ENCODE measurements around the gene SLC17A2. TPM values are rescaled to one million over a fixed set of nuclear protein-coding genes. Genes with fewer than 3 reads are reported as not detected.

Gene SLC17A2
- total and polyA plus RNA-seq, 9 donors = 0.09 to 0.11 TPM; not detected in 7

GRCh38 chr6:25922301-25922700 is 8.2 kb downstream of the SLC17A2 start:
- Histone ChIP-seq H3K36me3 (ENCODE audit: control insufficient read depth, insufficient read depth, low read length) (no peaks in the 10 kb centered on the region), H3K27ac (ENCODE audit: low read length) (no peak overlapping the region), H3K4me1 (ENCODE audit: control insufficient read depth, insufficient read depth, low read length) (no peaks in the 10 kb centered on the region), H3K4me3 (ENCODE audit: low read length) (no peak overlapping the region), H3K9me3 (replicated peaks; ENCODE audit: control insufficient read depth, low read depth, low read length) (no peaks in the 10 kb centered on the region), H3K27me3 (ENCODE audit: control insufficient read depth, insufficient read depth, low read length) (no peaks in the 10 kb centered on the region)
- WGBS (ENCODE audit: insufficient coverage) = 100% methylated on average over 1 of the region's 2 CpGs
- DNase-seq = peak; percentile 56

GRCh38 chr6:25921525-25922203 is 8.8 kb downstream of the SLC17A2 start:
- Histone ChIP-seq H3K4me3 (ENCODE audit: low read length) (no peak overlapping the region), H3K9me3 (replicated peaks; ENCODE audit: control insufficient read depth, low read depth, low read length) (no peaks in the 10 kb centered on the region), H3K36me3 (ENCODE audit: control insufficient read depth, insufficient read depth, low read length) (no peaks in the 10 kb centered on the region), H3K27me3 (ENCODE audit: control insufficient read depth, insufficient read depth, low read length) (no peaks in the 10 kb centered on the region), H3K27ac (ENCODE audit: low read length) (no peak overlapping the region), H3K4me1 (ENCODE audit: control insufficient read depth, insufficient read depth, low read length) (no peaks in the 10 kb centered on the region)
- no peak for DNase-seq

GRCh38 chr6:25919657-25920056 is 10.8 kb downstream of the SLC17A2 start:
- whole genome bisulfite sequencing (ENCODE audit: insufficient coverage) = 68% methylated on average over 2 of the region's 5 CpGs
- Histone ChIP-seq H3K4me1 (ENCODE audit: control insufficient read depth, insufficient read depth, low read length) (no peaks in the 10 kb centered on the region), H3K4me3 (ENCODE audit: low read length) (no peak overlapping the region), H3K27ac (ENCODE audit: low read length) (no peak overlapping the region), H3K27me3 (ENCODE audit: control insufficient read depth, insufficient read depth, low read length) (no peaks in the 10 kb centered on the region), H3K9me3 (replicated peaks; ENCODE audit: control insufficient read depth, low read depth, low read length) (no peaks in the 10 kb centered on the region), H3K36me3 (ENCODE audit: control insufficient read depth, insufficient read depth, low read length) (no peaks in the 10 kb centered on the region)
- no peak for DNase-seq

GRCh38 chr6:25918083-25918683 is 12.3 kb downstream of the SLC17A2 start:
- no CpG with 5 or more reads among the region's 5 CpGs for WGBS (ENCODE audit: insufficient coverage)
- Histone ChIP-seq H3K27ac (ENCODE audit: low read length) (no peak overlapping the region), H3K9me3 (replicated peaks; ENCODE audit: control insufficient read depth, low read depth, low read length) (no peaks in the 10 kb centered on the region), H3K4me1 (ENCODE audit: control insufficient read depth, insufficient read depth, low read length) (no peaks in the 10 kb centered on the region), H3K27me3 (ENCODE audit: control insufficient read depth, insufficient read depth, low read length) (no peaks in the 10 kb centered on the region), H3K36me3 (ENCODE audit: control insufficient read depth, insufficient read depth, low read length) (no peaks in the 10 kb centered on the region), H3K4me3 (ENCODE audit: low read length) (no peak overlapping the region)
- DNase-seq = no peak

- 100% methylated on average over 2 of the region's 7 CpGs for WGBS (ENCODE audit: insufficient coverage)
- no peak for DNase-seq
- Histone ChIP-seq H3K4me1 (ENCODE audit: control insufficient read depth, insufficient read depth, low read length) (no peaks in the 10 kb centered on the region), H3K27ac (ENCODE audit: low read length) (no peak overlapping the region), H3K9me3 (replicated peaks; ENCODE audit: control insufficient read depth, low read depth, low read length) (no peaks in the 10 kb centered on the region), H3K27me3 (ENCODE audit: control insufficient read depth, insufficient read depth, low read length) (no peaks in the 10 kb centered on the region), H3K36me3 (ENCODE audit: control insufficient read depth, insufficient read depth, low read length) (no peaks in the 10 kb centered on the region), H3K4me3 (ENCODE audit: low read length) (no peak overlapping the region)
Observed at GRCh38 chr6:25916789-25917490, 13.6 kb downstream of the SLC17A2 start.

- no peak for DNase-seq
- Histone ChIP-seq H3K27me3 (ENCODE audit: control insufficient read depth, insufficient read depth, low read length) (no peaks in the 10 kb centered on the region), H3K27ac (ENCODE audit: low read length) (no peak overlapping the region), H3K4me3 (ENCODE audit: low read length) (no peak overlapping the region), H3K4me1 (ENCODE audit: control insufficient read depth, insufficient read depth, low read length) (no peaks in the 10 kb centered on the region), H3K9me3 (replicated peaks; ENCODE audit: control insufficient read depth, low read depth, low read length) (no peaks in the 10 kb centered on the region), H3K36me3 (ENCODE audit: control insufficient read depth, insufficient read depth, low read length) (no peaks in the 10 kb centered on the region)
- WGBS (ENCODE audit: insufficient coverage) = 70% methylated on average over 1 of the region's 3 CpGs
Observed at GRCh38 chr6:25916330-25916729, 14.2 kb downstream of the SLC17A2 start.

- no peaks in the 10 kb centered on the region for H3K4me1 ChIP-seq (ENCODE audit: control insufficient read depth, insufficient read depth, low read length)
- 40% methylated on average over 1 of the region's 3 CpGs for WGBS (ENCODE audit: insufficient coverage)
- no peaks in the 10 kb centered on the region for H3K27me3 ChIP-seq (ENCODE audit: control insufficient read depth, insufficient read depth, low read length)
- H3K4me3 ChIP-seq (ENCODE audit: low read length) = no peak overlapping the region
- no peak for DNase-seq
- no peaks in the 10 kb centered on the region for H3K9me3 ChIP-seq (replicated peaks; ENCODE audit: control insufficient read depth, low read depth, low read length)
- no peak overlapping the region for H3K27ac ChIP-seq (ENCODE audit: low read length)
- no peaks in the 10 kb centered on the region for H3K36me3 ChIP-seq (ENCODE audit: control insufficient read depth, insufficient read depth, low read length)
Observed at GRCh38 chr6:25913741-25914140, 16.8 kb downstream of the SLC17A2 start.

- Histone ChIP-seq H3K4me1 (ENCODE audit: control insufficient read depth, insufficient read depth, low read length) (no peaks in the 10 kb centered on the region), H3K9me3 (replicated peaks; ENCODE audit: control insufficient read depth, low read depth, low read length) (no peaks in the 10 kb centered on the region), H3K36me3 (ENCODE audit: control insufficient read depth, insufficient read depth, low read length) (no peaks in the 10 kb centered on the region), H3K4me3 (ENCODE audit: low read length) (no peak overlapping the region), H3K27me3 (ENCODE audit: control insufficient read depth, insufficient read depth, low read length) (no peaks in the 10 kb centered on the region), H3K27ac (ENCODE audit: low read length) (no peak overlapping the region)
- no peak for DNase-seq
- no CpG with 5 or more reads among the region's 4 CpGs for WGBS (ENCODE audit: insufficient coverage)
Observed at GRCh38 chr6:25911351-25911750, 19.1 kb downstream of the SLC17A2 start.

GRCh38 chr6:25907475-25908014 is 22.9 kb downstream of the SLC17A2 start:
- H3K27ac ChIP-seq (ENCODE audit: low read length) = no peak overlapping the region
- H3K36me3 ChIP-seq (ENCODE audit: control insufficient read depth, insufficient read depth, low read length) = no peaks in the 10 kb centered on the region
- no CpG with 5 or more reads among the region's 1 CpG for WGBS (ENCODE audit: insufficient coverage)
- no peaks in the 10 kb centered on the region for H3K4me1 ChIP-seq (ENCODE audit: control insufficient read depth, insufficient read depth, low read length)
- no peaks in the 10 kb centered on the region for H3K9me3 ChIP-seq (replicated peaks; ENCODE audit: control insufficient read depth, low read depth, low read length)
- no peaks in the 10 kb centered on the region for H3K27me3 ChIP-seq (ENCODE audit: control insufficient read depth, insufficient read depth, low read length)
- no peak for DNase-seq
- H3K4me3 ChIP-seq (ENCODE audit: low read length) = no peak overlapping the region

GRCh38 chr6:25903467-25904099 is 26.9 kb downstream of the SLC17A2 start:
- Histone ChIP-seq H3K4me1 (ENCODE audit: control insufficient read depth, insufficient read depth, low read length) (no peaks in the 10 kb centered on the region), H3K9me3 (replicated peaks; ENCODE audit: control insufficient read depth, low read depth, low read length) (no peaks in the 10 kb centered on the region), H3K27ac (ENCODE audit: low read length) (no peak overlapping the region), H3K27me3 (ENCODE audit: control insufficient read depth, insufficient read depth, low read length) (no peaks in the 10 kb centered on the region), H3K4me3 (ENCODE audit: low read length) (no peak overlapping the region), H3K36me3 (ENCODE audit: control insufficient read depth, insufficient read depth, low read length) (no peaks in the 10 kb centered on the region)
- WGBS (ENCODE audit: insufficient coverage) = no CpG with 5 or more reads among the region's 4 CpGs
- no peak for DNase-seq
